GM04504 (cell line): ENCODE results near the gene ATP4B.

Experiments
- DNase-seq: peaks from one replicate; pipeline ENCODE4 v3.0.0-alpha.2; 2012; ENCODE audit warnings: low read depth

The ATP4B gene

DNA sequence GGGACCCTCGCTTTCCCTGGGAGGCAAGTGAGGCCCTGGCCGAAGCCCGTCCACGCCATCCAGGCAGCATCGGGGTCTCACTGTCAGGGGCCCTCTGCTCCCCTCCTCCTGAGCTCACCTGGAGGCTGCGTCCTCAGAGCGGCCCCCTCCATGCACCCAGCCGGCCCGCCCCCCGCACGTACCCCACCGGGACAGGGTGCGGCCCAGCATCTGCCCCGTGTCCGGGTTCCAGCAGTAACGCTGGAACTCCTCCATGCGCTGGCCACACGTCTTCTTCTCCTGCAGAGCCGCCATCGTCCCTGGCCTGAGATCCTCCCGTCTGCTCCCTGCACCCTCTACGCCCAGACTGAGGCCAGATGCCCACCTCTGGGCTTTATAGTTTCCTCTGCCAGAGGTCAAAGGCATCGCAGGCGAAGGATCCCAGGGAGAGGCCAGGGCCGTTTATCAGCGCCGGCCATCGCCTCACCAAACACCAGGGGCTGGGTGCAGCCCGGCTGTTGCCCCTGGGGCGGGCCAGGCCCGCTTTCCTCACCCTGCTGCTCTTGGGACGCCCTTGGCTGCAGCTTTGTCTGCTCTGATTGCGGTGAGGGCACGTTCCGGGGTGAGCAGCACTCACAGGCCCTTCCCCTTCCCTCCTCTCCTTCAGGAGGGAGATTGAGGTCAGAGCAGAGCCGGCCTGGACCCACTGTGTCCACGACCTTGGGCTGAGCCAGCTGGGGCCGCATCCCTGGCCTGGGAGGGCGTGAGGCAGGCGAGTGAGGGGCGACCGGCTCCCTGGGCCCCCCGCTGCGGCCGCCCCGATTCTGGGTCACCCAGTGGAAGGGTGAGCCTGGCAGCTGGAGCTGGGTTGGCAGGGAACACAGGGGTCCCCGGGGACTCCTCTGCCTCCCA lies at the start of gene ATP4B:
TSS of gene ATP4B (minus strand) at position 348 of the 891 bp plus-strand sequence. CDS start at position 294, 54 bp downstream.
- DNase-seq, result no peak

DNA sequence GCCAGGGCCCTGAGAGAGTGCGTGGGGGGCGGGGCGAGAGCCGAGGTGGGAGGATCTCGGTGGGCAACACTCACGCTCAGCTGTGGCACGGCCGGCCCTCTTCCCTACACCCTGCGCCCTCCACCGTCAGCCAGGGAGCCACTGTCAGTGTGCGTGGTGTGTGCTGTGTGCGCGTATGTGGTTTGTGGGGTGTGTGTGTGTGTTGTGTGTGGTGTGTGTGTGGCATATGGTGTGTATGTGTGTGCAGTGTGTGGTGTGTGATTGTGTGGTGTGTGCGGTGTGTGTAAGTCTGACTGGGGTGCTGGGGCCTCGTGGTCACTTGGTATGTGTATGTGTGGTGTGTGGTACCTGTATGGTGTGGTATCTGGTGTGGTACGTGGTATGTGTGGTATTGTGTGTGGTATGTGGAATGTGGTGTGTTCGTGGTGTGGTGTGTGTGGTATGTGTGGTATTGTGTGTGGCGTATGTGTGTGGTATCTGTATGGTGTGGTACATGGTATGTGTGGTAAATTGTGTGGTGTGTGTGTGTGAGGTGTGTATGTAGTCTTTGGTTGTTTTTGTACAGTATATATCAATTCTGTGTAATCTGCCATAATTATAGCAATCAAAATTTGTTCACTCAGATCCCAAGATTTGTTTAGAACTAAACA lies 14.1 kb upstream of the ATP4B start:
- DNase-seq, result no peak

DNA sequence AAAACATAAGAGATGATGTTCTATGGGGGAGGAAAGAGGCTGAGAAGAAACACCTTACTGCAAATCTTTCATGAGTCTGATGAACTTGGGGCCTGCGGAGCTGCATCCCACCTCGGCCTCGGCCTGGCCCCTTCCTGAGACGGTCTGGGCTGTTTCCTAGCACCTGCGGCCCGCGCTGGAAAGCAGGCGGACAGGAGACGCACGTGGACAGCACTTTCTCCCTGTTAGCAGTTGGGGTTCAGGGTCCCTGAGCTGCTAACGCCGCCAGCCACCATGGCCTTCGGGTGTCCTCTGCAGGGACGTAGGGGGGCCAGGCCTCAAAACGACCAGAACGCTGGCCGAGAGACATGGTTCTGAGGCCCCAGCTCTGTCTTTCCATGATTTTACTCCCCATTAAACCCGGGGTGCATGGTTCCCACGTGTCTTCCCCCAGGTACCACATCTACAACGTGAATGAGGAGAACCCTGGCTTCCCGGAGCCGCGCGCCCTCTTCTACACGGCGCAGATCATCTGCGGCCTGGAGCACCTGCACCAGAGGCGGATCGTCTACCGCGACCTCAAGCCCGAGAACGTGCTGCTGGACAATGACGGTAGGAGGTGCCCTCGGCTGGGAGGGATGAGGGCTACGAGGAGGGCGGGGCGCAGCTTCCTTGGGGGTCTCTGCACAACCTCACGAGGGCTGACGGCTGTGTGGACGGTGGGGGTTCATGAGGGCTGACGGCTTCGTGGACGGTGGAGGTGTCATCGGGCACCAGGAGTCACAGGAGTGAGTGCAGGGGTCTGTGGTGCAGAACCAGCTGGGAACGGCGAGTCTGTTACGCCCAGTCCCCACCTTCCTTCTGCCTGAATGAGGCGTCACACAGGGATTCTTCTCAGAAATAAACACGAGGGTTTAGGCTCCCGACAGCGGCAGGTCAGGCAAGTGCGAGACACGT lies 13.3 kb upstream of the ATP4B start:
- no peak for DNase-seq

DNA sequence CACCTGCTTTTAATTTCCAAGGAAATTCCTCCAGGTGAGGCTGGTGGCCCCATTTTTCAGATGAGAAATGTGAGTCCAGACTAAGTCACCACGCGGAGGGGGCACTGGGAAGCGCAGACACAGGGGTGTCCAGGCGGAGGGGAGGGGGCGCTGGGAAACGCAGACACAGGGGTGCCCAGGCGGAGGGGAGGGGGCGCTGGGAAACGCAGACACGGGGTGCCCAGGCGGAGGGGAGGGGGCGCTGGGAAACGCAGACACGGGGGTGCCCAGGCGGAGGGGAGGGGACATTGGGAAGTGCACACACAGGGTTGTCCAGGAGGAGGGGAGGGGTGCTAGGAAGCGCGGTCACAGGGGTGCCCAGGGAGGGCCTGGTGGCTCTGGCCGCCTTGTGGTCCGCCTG lies 12.5 kb upstream of the ATP4B start:
- DNase-seq, result no peak

DNA sequence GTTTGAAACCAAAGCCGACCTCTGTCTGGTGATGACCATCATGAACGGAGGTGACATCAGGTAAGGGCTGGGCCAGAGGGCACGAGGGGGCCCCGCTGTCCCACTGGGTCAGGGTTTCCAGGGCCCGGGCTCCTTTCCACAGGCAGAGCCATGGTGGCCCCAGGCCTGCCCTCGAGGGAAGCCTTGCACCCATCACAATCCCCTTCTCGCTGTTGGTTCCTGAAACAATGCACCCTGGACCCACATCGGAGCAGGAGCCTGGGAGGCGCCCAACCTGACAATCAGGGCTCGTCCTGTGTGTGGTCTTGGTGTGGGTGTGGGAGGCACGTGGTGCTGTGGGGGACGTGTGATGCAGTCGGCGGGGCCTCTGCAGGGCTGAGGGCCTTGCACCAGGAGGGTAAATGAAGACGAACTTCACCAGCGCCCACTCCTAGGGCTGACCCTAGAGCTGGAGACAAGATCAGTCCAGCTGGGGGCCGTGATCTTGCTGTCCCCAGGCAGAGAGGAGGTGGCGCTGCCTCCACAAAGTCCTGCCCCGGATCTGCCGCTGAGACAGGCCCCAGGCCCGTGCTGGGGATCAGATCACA lies 11.8 kb upstream of the ATP4B start:
- no peak for DNase-seq

DNA sequence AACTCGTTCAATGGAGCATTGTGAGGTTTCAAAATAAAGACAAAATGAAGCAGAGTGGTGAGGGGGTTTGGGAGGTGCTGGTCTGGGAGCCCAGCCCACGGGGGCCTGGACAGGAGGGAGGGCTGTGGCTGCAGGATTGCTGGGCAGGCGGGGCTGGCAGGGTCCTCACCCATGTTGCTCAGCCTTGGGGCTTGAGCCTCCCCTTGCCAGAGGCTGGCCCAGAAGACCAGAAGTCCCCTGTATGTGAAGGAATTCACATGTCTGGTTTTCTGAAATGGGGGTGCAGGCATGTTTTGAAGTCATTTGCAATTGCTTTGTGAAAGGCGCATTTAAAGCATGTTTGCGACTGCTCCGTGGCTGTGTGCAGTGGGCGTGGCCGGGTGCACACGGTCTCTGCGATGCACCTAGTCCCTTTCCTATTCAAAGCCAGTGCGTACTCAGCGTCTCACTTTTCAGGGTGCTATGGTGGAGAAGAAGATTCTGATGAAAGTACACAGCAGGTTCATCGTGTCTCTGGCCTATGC lies 11.3 kb upstream of the ATP4B start:
- no peak for DNase-seq

DNA sequence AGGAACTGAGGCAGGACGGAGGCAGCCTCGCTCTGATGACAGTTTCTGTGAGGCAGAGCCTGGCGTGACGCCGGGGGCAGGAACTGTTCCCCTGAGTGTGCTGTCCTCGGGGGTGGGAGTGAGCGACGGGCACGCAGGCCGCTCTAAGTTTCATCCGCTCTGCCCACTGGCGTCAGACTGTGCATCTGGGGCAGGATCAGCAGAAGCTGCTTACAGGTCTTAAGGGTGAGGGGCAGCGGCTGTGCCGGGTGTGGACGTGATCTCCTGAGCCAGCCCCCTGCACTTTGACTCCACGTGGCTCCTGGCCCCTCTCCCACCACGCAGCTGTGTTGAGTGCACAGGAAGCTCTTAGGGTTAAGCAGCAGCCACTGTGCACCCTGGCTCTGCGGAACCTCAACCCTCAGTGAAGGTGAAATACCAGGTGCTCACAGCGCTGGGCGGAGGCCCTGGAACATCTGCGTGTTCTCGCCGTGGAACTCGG lies 10.5 kb upstream of the ATP4B start:
- no peak for DNase-seq

DNA sequence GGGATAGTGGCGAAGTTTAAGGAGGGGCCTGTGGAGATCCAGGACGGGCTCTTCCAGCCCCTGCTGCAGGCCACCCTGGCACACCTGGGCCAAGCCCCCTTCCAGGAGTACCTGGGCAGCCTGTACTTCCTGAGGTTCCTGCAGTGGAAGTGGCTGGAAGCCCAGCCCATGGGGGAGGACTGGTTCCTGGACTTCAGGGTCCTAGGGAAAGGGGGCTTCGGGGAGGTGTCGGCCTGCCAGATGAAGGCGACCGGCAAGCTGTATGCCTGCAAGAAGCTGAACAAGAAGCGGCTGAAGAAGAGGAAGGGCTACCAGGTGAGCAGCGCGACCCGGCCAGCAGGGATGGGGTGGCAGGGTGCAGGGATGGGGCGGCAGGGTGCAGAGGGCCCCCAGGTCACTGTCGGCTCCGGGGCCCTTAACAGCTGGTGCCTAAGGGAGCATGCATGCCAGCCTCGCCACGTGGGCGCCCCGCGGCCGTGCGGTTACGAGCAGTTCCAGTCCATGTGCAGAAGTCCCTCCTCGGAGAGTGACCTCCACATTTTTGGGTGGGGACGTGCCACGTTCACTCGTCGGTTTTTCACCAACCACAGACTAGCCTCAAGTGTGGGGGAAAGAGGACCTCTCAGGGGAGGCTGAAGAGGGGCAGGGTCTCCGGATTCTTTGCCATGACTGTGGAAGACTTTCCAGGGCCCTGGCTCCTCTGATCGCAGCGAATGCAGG lies 9.9 kb upstream of the ATP4B start:
- no peak for DNase-seq

DNA sequence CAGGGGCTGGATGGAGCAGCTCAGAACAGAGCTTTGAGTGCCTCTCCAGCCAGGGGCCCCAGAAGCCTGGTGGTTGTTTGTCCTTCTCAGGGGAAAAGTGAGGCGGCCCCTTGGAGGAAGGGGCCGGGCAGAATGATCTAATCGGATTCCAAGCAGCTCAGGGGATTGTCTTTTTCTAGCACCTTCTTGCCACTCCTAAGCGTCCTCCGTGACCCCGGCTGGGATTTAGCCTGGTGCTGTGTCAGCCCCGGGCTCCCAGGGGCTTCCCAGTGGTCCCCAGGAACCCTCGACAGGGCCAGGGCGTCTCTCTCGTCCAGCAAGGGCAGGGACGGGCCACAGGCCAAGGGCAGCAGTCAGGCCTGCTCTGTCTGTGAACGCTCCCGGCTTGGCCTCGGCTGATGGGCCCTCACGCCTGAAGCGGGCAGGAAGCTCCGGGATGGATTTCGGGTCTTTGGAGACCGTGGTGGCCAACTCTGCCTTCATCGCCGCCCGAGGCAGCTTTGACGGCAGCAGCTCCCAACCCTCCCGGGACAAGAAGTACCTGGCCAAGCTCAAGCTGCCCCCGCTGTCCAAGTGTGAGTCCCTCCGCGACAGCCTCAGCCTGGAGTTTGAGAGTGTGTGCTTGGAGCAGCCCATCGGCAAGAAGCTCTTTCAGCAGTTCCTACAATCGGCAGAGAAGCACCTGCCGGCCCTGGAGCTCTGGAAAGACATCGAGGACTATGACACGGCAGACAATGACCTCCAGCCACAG lies 9.1 kb upstream of the ATP4B start, which contains the start of gene GRK1:
TSS of gene GRK1 (plus strand) at position 269 of the 751 bp plus-strand sequence. CDS start at position 437, 168 bp downstream.
- no peak for DNase-seq

DNA sequence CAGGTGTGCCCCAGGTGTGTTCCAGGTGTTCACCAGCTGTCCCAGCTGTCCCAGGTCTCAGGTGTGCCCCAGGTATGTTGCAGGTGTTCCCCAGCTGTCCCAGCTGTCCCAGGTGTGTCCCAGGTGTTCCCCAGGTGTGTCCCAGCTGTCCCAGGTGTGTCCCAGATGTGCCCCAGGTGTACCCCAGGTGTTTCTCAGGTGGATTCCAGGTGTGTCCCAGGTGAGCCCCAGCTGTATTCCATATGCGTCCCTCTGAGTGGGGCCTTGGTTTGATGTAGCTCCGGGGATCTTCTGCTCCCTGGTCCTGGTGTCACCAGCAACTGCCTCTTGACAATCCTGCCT lies 8.3 kb upstream of the ATP4B start:
- no peak for DNase-seq

DNA sequence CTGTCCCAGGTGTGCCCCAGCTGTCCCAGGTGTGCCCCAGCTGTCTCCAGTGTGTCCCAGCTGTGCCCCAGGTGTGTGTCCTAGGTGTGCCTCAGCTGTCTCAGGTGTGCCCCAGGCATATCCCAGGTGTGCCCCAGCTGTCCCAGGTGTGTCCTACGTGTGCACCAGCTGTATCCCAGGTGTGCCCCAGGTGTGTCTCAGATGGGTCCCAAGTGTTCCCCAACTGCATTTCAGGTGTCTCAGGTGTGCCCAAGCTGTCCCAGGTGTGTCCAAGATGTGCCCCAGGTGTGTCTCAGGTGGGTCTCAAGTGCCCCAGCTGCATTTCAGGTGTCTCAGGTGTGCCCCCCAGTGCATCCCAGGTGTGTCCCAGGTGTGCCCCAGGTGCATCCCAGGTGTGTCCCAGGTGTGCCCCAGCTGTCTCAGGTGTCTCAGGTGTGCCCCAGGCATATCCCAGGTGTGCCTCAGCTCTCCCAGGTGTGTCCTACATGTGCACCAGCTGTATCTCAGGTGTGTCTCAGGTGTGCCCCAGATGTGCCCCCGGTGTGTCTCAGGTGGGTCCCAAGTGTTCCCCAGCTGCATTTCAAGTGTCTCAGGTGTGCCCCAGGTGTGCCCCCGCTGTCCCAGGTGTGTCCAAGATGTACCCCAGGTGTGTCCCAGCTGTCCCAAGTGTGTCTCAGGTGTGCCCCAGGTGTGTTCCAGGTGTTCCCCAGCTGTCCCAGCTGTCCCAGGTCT lies 7.8 kb upstream of the ATP4B start:
- no peak for DNase-seq

DNA sequence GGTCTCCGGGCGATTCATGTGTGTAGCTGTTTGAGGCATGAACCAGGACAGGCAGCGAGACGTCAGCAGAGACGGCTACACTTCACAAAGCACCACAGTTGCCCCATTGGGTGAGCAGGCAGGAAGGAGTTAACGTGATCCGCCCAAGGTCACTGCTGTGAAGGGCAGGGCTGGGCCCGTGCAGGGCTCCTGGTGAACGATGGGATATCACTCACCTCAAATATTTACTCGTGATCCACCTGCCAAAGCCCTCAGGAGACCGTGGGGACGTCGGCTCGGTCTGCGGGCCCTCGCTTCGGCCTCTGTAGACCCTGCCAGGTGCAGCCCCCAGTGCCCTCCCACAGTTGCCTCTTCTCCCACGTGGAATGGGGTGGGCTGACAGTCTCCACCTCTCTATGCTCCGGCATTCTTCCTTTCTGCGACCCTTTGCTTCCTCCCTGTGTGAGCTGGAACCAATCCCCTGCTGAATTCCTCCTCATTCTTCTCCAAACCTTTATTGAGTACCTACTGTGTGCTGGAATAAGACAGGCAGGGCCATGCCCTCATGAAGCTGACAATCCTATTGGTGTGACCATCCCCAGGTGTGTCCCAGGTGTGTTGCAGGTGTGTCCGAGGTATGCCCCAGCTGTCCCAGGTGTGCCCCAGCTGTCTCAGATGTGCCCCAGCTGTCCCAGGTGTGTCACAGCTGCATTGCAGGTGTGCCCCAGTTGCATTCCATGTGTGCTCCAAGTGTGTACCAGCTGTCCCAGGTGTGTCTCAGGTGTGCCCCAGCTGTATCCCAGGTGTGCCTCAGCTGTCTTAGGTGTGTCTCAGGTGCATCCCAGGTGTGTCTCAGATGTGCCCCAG lies 7.0 kb upstream of the ATP4B start:
- DNase-seq, result no peak

DNA sequence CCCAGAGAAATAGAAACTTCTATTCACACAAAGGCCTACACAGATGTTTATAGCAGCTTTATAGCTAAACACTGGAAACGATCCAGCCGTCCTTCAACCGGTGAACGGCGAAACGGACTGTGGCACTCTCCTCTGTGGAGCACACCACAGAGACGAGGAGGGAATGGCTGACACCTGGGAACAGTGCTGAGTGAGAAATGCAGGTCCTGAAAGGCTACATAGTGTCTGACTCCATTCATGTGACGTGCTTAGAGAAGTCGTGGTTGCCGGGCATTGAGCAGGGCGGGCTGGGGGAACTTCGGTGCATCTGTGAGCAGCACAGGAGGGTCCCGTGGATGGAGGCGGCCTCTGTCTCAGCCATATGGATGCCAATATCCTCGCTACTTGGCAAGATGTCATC lies 5.9 kb upstream of the ATP4B start:
- DNase-seq, result no peak

DNA sequence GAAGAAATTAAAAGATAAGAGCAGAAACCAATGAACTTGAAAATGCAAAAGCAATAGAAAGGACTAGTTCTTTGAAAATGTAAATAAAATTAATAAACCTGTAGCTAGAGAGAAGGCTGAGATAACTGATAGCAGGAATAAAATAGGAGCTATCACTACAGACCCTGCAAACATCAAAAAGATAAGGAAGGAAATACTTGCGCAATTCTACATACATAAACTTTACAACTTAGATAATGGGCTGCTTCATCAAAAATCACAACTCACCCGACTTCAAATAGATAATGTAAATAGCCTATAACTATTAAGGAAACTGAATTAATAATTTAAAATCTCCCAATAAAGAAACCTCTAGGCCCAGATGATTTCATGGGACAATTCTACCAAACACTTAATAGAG lies 3.5 kb upstream of the ATP4B start:
- no peak for DNase-seq

DNA sequence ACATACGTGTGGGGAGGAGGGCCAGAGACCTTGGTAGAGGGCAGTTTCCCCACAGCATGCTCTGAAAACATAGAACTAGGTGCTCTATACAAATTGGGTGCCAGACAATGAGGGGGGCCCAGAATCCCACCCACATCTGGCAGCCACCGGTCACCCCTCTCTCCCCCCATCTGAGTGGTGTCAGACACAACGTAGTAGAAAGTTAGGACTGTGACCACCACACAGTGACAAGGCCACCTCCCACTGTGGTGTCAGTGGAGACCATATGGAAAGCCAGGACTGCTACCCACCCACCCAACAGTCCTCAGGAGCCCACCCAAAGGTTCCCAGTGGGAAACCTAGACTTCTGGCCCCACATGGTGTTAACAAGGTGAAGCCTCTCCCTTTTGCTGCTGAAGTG lies 2.1 kb upstream of the ATP4B start:
- no peak for DNase-seq

DNA sequence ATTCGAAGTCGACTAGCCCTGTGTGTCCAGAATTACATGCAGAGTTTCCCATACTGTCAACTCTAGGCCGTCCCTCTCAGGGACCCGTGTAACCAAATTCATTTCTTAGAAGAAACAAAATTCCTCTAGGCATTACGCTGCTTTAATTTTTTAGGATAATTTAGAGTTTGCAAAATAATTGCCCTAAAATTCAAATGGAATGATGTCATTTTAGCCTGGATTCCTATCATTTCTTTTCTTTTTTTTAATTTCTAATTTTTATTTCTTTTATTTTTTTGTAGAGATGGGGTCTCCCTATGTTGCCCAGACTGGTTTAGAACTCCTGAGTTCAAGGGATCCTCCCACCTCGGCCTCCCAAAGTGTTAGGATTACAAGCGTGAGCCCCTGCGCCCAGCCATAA lies 1.3 kb upstream of the ATP4B start:
- DNase-seq, result no peak

DNA sequence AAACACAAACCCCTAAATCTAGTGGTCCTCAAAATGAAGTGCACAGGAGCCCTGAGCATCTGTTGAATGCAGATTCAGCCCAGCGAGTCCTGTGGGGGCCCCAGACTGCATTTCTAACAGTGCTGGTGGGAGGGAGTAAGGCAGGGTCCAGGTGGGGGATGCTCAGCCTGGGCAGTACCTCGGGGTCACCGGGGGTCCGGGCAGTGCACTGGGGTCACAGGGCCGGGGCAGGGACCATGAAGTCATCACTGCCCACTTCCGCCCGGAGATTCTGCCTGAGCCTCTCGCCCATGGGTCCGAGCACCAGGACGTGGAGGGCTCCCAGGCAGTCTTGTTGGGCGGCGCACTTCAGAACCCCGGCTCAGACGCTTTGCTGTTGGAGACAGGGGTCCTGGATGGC lies 838 bp upstream of the ATP4B start:
- DNase-seq, result no peak

DNA sequence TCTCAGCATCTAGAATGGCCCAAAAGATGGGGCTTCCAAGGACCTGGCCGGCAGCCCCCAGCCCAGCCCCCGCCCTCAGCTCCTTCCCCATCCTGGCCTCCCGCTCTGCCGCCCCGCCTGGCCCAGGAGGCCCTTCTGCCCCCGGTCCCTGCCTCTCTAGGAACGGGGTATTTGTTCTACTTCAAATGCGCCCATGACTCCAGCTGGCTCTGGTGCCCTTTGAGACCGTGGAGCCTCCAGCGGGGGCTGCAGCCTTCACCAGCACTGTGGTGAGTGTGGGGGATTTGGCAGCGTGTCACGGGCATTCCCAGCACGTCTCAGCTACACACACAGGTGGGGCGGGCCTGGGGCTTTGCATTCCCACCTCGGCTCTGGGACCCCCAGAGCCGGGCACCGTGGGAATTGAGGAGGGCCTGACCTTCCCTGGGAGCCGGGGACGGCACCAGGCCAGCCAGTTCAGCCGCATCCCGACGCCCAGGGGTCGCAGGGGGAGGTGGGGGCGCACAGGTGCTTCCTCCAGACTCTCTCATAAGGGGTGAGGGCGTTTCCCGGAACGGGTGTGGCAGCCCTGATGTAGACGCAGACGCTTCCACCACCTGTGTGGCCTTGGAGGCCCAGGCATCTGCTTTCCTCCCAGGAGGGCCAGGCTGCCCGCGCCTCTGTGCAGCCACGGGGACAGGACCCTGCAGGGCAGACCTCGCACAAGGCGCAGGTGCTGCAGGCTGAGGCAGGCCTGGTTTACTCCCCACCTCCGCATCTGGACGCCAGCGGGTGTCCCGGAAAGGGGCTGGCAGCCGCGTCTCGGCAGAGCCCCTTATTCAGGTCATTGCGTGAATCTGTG lies 947 bp downstream of the ATP4B start:
- DNase-seq, result no peak
